NCI-H1417 treated with DMSO at 0.1 percent for 48 hours (cell line): ENCODE measurements around the gene PTPRR.

ENCODE experiments used
- DNase-seq: peaks from one replicate; lab custom pipeline; 2025; lab: John Stamatoyannopoulos, UW

Gene PTPRR

DNA sequence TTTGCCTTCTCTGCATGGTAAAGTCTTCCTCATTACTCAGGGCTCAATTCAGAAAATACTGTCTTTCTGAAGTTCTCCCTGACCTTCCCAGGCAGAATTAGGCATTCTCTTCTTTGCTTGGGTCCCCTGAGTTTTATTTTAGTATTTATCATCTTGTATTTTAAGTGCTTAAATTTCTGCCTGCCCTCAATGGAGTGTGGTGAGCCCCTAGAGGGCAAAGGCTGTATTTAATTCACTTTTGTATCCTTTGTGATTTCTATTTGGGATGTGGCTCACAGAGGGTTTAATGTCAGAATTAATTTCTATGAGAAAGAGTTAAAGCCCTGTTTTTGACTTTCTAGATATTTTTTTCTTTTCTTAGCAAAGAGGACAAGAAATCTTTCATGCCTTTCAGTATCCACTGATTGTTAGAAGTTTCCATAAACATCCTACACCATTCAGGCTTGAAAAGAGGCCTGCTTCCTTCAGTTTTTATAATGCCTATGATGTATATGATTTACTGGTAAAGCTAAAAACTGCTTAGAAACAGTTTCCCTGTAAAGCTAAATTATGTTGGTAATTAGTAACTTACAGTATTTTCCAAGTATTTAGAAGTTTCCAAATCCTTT is 227.8 kb downstream of the PTPRR start:
- DNase-seq: no peak

DNA sequence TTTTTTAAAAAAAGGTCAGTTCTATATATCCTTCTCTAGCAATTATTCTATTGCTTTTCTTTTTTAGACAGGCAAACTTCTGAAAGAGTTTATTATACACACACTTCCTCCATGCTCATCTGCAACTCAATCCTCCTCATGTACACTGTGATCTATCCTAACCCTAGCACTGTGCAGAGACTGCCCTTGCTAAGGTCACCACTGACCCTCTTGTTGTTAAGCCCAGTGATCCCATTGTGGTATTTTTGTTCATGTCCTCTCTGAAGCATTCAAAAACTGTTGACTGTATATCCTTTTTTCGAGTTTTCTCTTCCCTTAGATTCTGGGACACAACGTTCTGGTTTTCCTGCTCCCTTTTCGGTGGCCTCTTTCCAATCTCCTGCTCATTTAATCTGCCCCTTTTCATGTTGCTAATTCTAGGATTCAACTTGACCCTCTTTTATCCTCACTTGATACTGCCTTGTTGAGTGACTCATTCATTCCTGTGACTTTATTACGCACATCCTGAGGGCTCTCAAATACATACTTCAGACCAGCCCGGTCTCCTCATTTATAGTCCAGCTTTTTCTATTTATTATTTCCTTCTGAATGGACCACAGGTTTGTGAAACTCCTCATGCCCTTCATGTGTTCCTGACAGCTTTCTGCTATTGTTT is 229.4 kb downstream of the PTPRR start:
- no peak for DNase-seq

- no peak for DNase-seq
Measured at GRCh38 chr12:70686907-70687306, 233.6 kb downstream of the PTPRR start.

- no peak for DNase-seq
Measured at GRCh38 chr12:70686299-70686698, 234.2 kb downstream of the PTPRR start.

- no peak for DNase-seq
Measured at GRCh38 chr12:70683976-70684375, 236.6 kb downstream of the PTPRR start.

DNA sequence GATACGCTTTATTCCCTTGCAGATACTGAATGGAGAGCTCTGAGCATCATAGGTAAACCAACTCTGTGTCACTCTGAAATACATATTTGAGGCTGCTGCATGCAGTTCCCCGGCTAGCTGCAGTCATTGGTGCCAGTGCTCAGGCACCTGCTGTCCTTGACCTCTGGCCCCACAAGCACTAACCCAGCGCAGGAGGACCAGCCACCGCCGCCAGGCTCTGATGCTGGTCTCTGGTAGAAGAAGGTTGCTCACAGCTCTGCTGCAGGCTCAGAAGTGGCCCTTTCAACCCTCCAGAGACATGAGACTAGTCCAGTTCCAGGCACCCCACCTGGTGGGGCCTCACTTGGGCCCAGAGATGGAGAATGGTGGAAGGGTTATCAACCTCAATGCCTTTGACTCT is 248.8 kb downstream of the PTPRR start:
- DNase-seq: no peak

GRCh38 chr12:70670948-70671347 is 249.6 kb downstream of the PTPRR start:
- DNase-seq: no peak

DNA sequence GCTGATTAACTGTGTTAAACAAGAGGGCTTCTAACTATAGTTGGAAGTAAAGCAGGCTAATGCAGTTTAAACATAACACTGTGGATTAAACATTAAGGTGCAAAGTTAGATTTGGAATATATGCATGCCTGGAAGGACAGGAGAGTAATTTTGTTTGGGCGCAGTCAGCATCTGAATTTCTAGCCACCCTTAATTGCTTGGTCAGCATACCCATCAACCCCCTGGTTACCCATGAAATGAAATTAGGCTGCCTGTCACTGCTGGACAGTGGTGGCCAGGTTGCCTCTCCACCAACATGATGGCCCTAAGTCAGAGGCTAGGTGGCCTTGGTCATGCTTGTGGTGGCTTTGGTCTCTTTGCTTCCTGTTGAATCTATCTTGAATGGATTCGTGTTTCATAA is 253.3 kb downstream of the PTPRR start:
- no peak for DNase-seq

DNA sequence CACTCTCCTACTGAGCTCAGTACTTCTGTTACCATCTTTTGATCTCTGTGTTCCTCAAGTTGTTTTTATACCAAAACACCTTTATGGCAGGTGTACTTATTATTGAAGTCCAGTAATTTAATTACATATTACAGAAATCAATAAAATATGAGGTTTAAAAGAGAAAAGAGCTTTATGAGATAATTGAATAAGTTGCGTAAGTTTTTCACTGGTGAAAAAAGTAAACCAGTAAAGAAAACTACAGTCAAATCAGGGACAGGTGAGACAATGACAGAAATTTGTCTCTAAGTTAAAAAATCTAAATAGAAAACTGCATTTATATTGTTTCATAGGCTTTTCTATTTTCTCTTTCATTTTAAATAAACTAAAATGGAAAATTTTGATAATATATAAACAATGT is 254.2 kb downstream of the PTPRR start:
- DNase-seq: no peak

DNA sequence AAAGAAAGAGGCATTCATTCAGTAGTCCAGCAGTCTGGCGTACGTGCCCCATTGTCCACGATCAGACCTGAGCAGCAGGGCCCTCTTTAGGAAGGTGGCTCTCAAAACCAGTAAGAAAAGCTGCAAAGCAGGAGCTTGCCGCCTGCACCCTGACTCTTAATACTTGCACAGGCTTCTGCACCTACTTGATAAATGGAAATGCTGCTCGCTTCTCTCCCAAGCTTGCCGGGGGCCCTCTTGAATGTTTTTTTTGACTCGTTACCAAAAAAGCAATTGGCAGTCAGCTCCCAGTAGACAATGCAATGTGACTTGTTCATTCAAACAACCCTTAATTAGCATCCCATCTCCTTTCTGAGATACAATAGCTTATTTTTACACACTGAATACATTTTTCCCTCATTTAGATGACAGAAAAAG is 256.1 kb downstream of the PTPRR start:
- no peak for DNase-seq

GRCh38 chr12:70663838-70664237 is 256.7 kb downstream of the PTPRR start:
- no peak for DNase-seq

DNA sequence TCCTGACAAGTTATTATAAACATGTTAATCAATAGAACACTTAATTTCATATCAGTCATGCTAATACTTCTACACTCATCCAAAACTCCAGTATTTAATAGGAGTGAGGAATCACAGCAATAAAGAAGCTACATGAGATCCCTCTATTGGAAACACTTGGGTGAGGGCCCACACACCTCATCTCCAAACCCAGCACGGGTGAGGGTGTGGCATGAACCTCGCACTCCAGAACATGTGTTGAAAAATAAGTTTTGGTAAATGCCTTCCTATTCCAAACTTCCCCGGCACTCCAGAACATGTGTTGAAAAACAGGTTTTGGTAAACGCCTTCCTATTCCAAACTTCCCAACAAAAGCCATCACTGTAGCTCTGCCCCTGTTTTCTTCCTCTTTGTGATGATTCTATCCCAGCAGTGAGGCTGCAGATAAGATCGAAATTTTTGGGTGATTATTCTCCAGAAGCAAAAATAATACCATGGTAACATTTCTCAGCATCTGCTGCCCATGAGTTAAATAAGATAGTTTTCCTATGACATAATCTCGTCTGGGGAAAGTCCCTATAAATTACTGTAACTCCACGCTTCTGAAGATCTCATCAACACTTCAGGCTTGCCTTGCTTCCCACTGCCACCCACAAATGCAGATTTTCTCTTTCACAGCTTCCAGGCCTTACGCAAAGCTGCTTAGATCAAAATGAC is 258.9 kb downstream of the PTPRR start:
- DNase-seq: no peak

DNA sequence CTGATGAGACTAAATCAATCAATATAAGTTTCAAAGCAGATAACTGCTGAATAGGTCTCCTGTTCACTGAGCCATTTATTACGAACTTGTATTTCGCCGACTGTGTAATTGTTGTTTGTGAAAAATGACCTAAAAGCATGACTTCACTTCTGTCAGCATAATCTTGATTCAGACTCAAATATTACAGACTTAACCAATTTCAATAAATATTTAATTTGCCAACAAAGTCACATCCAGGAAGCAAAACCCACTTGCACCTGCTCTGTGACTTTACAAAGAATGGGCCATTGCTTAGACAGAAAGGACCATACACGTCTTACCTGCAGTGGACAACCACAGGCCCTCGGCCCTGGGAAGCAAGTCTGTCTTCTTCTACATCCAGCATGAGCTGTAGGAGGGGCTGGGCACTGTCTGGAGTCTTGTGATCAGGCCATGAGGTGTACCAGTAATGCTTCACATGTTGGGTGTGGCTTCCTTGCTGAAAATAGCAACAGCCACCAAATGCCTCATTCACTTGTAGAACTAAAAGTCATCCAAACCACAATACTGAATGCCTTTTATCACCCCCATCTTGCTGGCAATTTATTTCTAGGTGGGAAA is 259.8 kb downstream of the PTPRR start:
- no peak for DNase-seq

DNA sequence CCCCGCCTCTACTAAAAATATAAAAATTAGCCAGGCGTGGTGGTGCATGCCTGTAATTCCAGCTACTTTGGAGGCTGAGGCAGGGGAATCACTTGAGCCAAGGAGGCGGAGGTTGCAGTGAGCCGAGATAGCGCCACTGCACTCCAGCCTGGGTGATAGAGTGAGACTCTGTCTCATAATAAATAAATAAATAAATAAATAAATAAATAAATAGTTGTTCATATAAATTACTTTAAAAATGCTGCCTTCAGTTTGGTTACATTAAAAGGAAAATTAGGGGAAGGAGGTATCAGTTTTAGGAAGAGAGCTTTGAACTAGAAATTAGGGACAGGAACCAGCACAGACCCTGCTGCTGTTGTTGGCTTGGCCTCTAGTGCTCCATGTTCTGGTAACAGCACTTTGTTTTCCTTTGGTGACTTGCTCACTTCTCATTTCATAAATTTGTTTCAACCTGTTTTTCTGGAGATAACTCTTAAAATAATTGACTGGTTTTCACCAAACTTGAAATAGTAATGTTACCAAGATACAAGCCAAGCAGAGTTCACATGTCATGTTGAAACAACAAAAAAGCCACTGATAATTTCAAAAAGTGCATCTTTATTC is 260.4 kb downstream of the PTPRR start:
- DNase-seq: no peak

GRCh38 chr12:70659077-70659606 is 261.4 kb downstream of the PTPRR start:
- no peak for DNase-seq

- DNase-seq: no peak
Measured at GRCh38 chr12:70657616-70658286, 262.8 kb downstream of the PTPRR start.

- no peak for DNase-seq
Measured at GRCh38 chr12:70652451-70652850, 268.1 kb downstream of the PTPRR start.

GRCh38 chr12:70648831-70649230 is 271.7 kb downstream of the PTPRR start:
- no peak for DNase-seq

DNA sequence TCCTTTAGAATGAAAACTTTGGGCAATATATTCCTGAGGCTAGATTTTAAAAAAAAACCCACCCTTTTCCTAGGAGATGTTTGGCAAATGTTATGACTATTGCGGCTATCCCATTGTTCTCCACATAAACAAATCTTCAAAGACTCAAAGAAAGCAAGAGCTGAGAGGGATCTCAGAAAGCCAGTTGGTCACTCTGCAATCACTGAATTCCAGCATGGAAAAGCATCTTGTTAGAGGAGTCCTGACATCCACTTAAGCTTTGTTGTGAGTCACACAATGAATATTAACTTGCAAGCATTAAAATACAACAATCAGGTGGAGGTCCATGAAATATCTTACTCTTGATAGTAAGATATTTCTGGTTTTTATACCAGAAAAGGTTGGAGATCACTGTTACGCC is 272.3 kb downstream of the PTPRR start:
- no peak for DNase-seq

DNA sequence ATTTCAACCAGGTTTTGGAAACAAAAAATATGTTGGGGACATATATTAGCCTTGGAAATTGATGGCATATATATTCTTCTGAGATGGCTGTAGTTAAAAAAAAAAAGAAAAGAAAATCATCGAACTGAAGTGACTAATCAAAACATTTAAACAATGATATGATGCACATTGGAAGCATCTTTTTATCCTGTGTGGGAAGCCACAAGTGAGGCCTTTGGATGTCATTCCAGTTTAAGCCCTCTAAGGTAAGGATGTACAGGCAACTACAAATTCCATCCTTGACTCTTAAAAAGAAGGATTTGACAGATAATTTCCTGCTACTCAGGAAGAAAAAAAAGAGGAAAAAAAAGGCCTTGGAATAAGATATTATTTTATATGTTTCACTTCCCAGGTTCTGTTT is 273.7 kb downstream of the PTPRR start:
- DNase-seq: no peak

GRCh38 chr12:70645494-70646317 is 274.8 kb downstream of the PTPRR start:
- DNase-seq: no peak
